GM19043 (cell line): Measurements from ENCODE around the gene SACS.
"Not testable (repeated sequence)": the region's sequence is repeated elsewhere in the genome, so short reads cannot be mapped to it uniquely, and the experiment has no call there.

Experiments
- ATAC-seq: cut with Tn5 transposase; IDR thresholded peaks from one replicate; pipeline ENCODE4 v1.9.1; 2021; ENCODE audit warnings: low read depth; ENCODE audit not compliant: unreplicated experiment

The SACS gene

GRCh38 chr13:23414682-23415081 lies 18.8 kb downstream of the SACS start:
- ATAC-seq, result no peak

GRCh38 chr13:23411706-23412105 lies 21.8 kb downstream of the SACS start:
- ATAC-seq, result no peak

- no peak for ATAC-seq
Measured at GRCh38 chr13:23411220-23411619, 22.3 kb downstream of the SACS start.

- ATAC-seq, result no peak
Measured at GRCh38 chr13:23408026-23408425, 25.5 kb downstream of the SACS start.

- not testable (repeated sequence) for ATAC-seq
Measured at GRCh38 chr13:23401156-23401555, 32.3 kb downstream of the SACS start.

GRCh38 chr13:23399347-23399746 lies 34.2 kb downstream of the SACS start:
- no peak for ATAC-seq

GRCh38 chr13:23394821-23395220 lies 38.7 kb downstream of the SACS start:
- no peak for ATAC-seq

GRCh38 chr13:23392925-23393645 lies 40.4 kb downstream of the SACS start:
- no peak for ATAC-seq

- ATAC-seq, result no peak
Measured at GRCh38 chr13:23392313-23392712, 41.2 kb downstream of the SACS start.

- ATAC-seq, result no peak
Measured at GRCh38 chr13:23391752-23392151, 41.8 kb downstream of the SACS start.

GRCh38 chr13:23386533-23386932 lies 47.0 kb downstream of the SACS start:
- ATAC-seq, result peak; percentile 76

GRCh38 chr13:23385931-23386330 lies 47.6 kb downstream of the SACS start:
- no peak for ATAC-seq

GRCh38 chr13:23384111-23384510 lies 49.4 kb downstream of the SACS start:
- peak; percentile 65 for ATAC-seq

GRCh38 chr13:23383151-23383550 lies 50.4 kb downstream of the SACS start:
- ATAC-seq, result no peak

- ATAC-seq, result no peak
Measured at GRCh38 chr13:23381866-23382265, 51.6 kb downstream of the SACS start.

- no peak for ATAC-seq
Measured at GRCh38 chr13:23380534-23380933, 53.0 kb downstream of the SACS start.

GRCh38 chr13:23377983-23378632 lies 55.4 kb downstream of the SACS start:
- peak; percentile 30 for ATAC-seq

GRCh38 chr13:23377579-23377978 lies 55.9 kb downstream of the SACS start:
- ATAC-seq, result no peak

GRCh38 chr13:23375001-23375971 lies 58.2 kb downstream of the SACS start:
- ATAC-seq, result peak; percentile 75

- no peak for ATAC-seq
Measured at GRCh38 chr13:23372264-23372906, 61.1 kb downstream of the SACS start.

- no peak for ATAC-seq
Measured at GRCh38 chr13:23367907-23368306, 65.6 kb downstream of the SACS start.
